Ovary (tissue), 9 donors: ENCODE results near the gene LPIN2. TPM values are rescaled to one million over a fixed set of nuclear protein-coding genes. Genes with fewer than 3 reads are reported as not detected.

Experiments
- DNase-seq, 5 donors: peaks; one replicate each; pipeline ENCODE4 v3.0.0-alpha.2; 2019 to 2020
- H3K27ac ChIP-seq, 2 donors: fragments of 200-600 bp; one replicate each; pipeline versions ENCODE4 v1.5.1 to v1.8.0; 2019 to 2022
- H3K27me3 ChIP-seq: fragments of 200-600 bp; one replicate; pipeline ENCODE4 v1.8.0; 2022
- H3K36me3 ChIP-seq: fragments of 200-600 bp; sonication (generic); one replicate; pipeline ENCODE4 v1.5.1; 2019
- H3K4me1 ChIP-seq: one replicate; pipeline ENCODE4 v1.8.1; 2013; ENCODE audit warnings: mild to moderate bottlenecking, moderate library complexity; ENCODE audit not compliant: insufficient read depth
- H3K4me3 ChIP-seq: fragments of 200-600 bp; sonication (generic); one replicate; pipeline ENCODE4 v1.5.1; 2017
- H3K9me3 ChIP-seq, 2 donors: fragments of 200-600 bp in 1 of 2; sonication (generic) in 1 of 2; one replicate each; pipeline versions ENCODE4 v1.5.1 to v1.8.1; 2013 to 2019; ENCODE audit warnings: mild to moderate bottlenecking in 1 of 2, moderate library complexity in 1 of 2
- EP300 ChIP-seq: sonication (generic); formaldehyde crosslinking; IDR thresholded peaks from one replicate; pipeline ENCODE4 v1.6.1; 2017; ENCODE audit warnings: antibody characterized with exemption
- POLR2A ChIP-seq: fragments of 450-650 bp; IDR thresholded peaks from one replicate; pipeline ENCODE4 v1.6.1; 2017; ENCODE audit warnings: antibody characterized with exemption, mild to moderate bottlenecking, moderate library complexity
- WGBS, 3 donors: extraction: QIAGEN DNeasy Blood & Tissue Kit in 1 of 3; methylation state at CpG; one replicate each; pipeline versions ENCODE4 v1.1.5 to v1.1.7; 2013 to 2017; 5-methylcytosine and 5-hydroxymethylcytosine counted together
- intact Hi-C, 4 donors: fragments of 100-400 bp; cut with DNase I; formaldehyde crosslinking; loops; one replicate each; pipeline versions ENCODE4 v1.11.0 to v1.15.1; 2022 to 2023
- polyA plus RNA-seq, 2 donors: library from polyadenylated mRNA; stranded (reverse); fragments of 200-250 nt in 1 of 2; fragments of 350-450 nt in 1 of 2; fragmentation: Illumina TruSeq in 1 of 2; extraction: RNeasy Lipid Tissue Mini Kit (QIAGEN cat#74804) in 1 of 2; gene quantifications; one replicate each; pipeline ENCODE4 v1.2.3, GENCODE V29; 2013 to 2014
- total RNA-seq, 7 donors: library from RNA; depleted of rRNA in 2 of 7; stranded (reverse); fragments of >200 nt in 2 of 7; fragmentation: NEBNext Ultra II Directional in 3 of 7; extraction: Animal tissue kit (Norgen Biotek cat#: 25700) in 3 of 7; gene quantifications; one replicate each; pipeline versions ENCODE4 v1.1.0 to v1.2.4, GENCODE V29; 2016 to 2023
- TF ChIP-seq, protein P1 (sequence below), 3 donors: fragments of 450-650 bp in 2 of 3; fragments of 200-600 bp in 1 of 3; IDR thresholded peaks; one replicate each; pipeline versions ENCODE4 v1.5.1 to v1.8.0; 2016 to 2022; ENCODE audit warnings: antibody characterized with exemption in 3 of 3, mild to moderate bottlenecking in 1 of 3
- donor health status: DM: no; HTN: no; CAD: no; lungs with moderate emphysema.
- donor health status: DM: no; HTN: no; CAD: no.
- donor health status: Bipolar disorder and iron deficiency.
- donor health status: DM: yes; HTN: yes; CAD: no.
- donor health status: DM: no; HTN: no; CAD: no.
- donor health status: DM: yes; HTN: yes; CAD: no.

LPIN2 gene
- total and polyA plus RNA-seq, 9 donors: 13.4 to 44.7 (median 26.4) TPM

DNA sequence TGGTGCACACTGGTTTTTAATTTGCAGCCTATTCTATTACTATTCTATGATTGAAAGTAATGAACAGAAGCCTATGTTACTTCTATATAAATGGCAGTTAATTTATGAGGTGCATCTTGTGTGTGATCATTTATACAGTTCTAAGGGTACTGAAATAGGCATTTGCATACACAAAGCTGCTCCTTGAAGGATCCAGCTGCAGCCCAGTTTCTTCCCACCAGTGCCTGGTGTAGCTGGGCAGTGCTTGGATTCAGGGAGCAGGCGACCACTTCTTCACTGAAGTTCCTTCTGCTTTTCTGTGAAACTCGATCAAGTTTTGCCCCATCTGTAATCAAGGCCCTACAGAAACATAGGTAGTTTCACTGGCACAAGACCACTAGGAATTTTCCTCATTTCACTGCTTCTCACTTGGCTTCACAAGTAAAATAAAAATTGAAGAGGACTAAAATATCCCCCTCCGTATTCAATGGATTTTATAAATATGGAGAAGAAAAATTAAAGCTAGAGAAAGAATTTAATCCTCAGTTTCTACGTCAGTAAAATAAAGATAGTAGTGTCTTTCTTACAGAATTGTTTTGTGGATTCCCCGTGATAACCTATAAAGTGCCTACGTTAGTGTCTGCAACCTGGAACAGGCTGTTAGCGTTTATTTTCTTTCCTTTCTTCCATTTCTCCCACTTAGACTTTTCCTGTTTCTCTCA, 1.7 kb upstream of the LPIN2 start:
- Histone ChIP-seq H3K4me3 (no peak overlapping the region), H3K4me1 (peaks cover 9% of the 10 kb centered on the region), H3K27ac (peak overlapping the region in 1 of 2 donors; percentile 62), H3K36me3 (no peaks in the 10 kb centered on the region), H3K27me3 (no peaks in the 10 kb centered on the region), H3K9me3 (no peaks in the 10 kb centered on the region)
- intact Hi-C loops: loop anchor here in 1 of 4 donors (5.0 kb wide), 1 partner anchor 357 kb away; the partner anchor contains the start of gene SMCHD1
- no peak for DNase-seq
- TF ChIP-seq EP300 (no peak), POLR2A (no peak)
- TF ChIP-seq, protein P1, sequence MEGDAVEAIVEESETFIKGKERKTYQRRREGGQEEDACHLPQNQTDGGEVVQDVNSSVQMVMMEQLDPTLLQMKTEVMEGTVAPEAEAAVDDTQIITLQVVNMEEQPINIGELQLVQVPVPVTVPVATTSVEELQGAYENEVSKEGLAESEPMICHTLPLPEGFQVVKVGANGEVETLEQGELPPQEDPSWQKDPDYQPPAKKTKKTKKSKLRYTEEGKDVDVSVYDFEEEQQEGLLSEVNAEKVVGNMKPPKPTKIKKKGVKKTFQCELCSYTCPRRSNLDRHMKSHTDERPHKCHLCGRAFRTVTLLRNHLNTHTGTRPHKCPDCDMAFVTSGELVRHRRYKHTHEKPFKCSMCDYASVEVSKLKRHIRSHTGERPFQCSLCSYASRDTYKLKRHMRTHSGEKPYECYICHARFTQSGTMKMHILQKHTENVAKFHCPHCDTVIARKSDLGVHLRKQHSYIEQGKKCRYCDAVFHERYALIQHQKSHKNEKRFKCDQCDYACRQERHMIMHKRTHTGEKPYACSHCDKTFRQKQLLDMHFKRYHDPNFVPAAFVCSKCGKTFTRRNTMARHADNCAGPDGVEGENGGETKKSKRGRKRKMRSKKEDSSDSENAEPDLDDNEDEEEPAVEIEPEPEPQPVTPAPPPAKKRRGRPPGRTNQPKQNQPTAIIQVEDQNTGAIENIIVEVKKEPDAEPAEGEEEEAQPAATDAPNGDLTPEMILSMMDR (IDR thresholded peaks at IDR 0.05): no peak
- 7 to 23% (median 14%) methylated on average over 7 of the region's 7 CpGs for WGBS, 3 donors

DNA sequence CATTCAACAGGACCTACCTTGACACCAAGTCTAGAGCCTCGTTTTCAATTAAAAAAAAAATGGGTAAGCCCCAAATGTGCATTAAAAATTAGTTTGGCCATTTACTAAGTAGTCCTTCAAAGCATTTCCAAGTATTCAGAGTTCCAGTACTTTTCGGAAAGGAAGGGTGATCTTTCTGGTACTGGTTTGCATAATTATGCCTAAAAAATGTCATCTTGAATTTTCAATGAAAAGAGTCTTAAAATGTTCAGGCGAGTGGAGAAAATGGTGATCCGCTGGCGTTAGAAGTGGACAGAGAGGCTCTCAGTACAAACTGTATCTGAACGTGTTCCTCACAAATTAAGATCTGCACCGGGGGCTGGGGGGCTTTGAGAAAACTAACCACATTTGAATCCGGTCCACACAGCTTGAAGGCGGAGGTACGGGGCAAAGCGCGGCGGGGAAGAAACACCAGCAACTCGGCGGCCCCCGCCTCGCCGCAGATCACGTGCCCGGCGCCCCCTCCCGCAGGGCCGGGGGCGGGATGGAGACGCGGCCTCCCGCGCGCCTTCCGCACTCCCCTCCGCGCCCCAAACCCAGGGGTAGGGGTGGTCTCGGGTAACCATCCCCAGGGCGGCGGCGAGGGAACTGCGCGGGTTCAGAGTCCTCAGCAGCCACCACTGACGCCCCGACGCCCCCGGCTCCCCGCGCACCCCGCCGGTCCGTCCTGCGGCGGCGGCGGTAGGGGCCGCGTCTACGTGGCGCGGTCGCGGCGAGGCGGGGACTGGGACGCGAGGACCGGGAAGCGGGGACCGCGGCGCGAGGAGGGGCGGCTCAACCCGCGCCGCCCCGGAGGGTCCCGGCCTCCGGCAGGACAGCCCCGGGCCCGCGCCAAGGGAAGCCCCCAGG, 564 bp downstream of the LPIN2 start:
- no peaks in the 10 kb centered on the region for H3K9me3 ChIP-seq
- H3K36me3 ChIP-seq: no peaks in the 10 kb centered on the region
- DNase-seq: peak; percentile 56 to 77 (median 71)
- 1% methylated on average over 52 to 78 of the region's 78 CpGs for WGBS, 3 donors
- peak overlapping the region; percentile 79 for H3K4me3 ChIP-seq
- H3K27me3 ChIP-seq: no peaks in the 10 kb centered on the region
- peaks cover 11% of the 10 kb centered on the region for H3K4me1 ChIP-seq
- TF ChIP-seq POLR2A (no peak), EP300 (no peak)
- TF ChIP-seq, protein P1 (IDR thresholded peaks at IDR 0.05): no peak
- intact Hi-C loops: loop anchor here in 2 of 4 donors (2.0 to 5.0 kb wide), 2 partner anchors 14 to 355 kb away; partner anchors contain the start of gene SMCHD1 (in 1 of the 2)
- H3K27ac ChIP-seq: peak overlapping the region; percentile 90 to 98

DNA sequence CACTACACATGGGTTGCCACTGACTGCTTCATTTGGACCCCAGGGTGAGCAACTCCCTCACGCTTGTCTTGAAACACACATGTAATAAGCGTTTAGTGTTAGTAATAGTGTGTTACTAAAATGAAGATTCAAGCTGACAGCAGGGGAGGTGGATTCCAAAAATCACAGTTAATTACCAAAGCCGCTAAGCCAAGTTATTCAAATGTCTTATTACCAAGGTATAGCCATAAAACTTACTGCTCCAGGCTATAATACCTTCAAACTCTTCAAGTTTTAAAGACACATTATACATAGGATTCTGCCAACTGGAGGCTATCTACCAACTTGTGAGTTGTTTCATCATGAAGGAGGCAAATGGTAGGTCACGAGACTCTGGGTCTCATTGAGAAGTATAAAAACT, 2.9 kb downstream of the LPIN2 start:
- 78 to 93% (median 81%) methylated on average over 4 of the region's 4 CpGs for WGBS, 3 donors
- peaks cover 8% of the 10 kb centered on the region for H3K4me1 ChIP-seq

DNA sequence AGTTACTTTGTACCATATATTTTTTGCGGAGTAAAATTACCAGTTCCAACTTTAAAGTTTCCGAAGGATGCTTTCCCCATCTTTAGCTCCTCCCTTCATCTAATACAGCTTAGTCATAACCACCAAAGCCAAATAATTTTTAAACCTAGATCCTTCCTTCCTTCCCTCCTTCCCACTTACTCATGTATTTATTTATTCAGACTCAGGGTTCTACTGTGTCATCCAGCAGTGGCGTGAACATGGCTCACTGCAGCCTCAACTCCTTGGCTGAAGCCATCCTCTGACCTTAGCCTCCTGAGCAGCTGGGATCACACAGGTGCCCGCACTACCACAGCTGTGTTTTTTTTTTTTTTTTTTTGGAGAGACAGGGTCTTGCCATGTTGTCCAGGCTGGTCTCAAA, 4.4 kb downstream of the LPIN2 start:
- intact Hi-C loops: no loop called here

More for the DNA sequence above, 2.9 kb downstream of the LPIN2 start:
- Histone ChIP-seq H3K4me3 (no peak overlapping the region), H3K27me3 (no peaks in the 10 kb centered on the region), H3K9me3 (no peaks in the 10 kb centered on the region), H3K36me3 (no peaks in the 10 kb centered on the region), H3K27ac (no peak overlapping the region)
- TF ChIP-seq EP300: no peak
- no peak for TF ChIP-seq POLR2A
- TF ChIP-seq, protein P1 (IDR thresholded peaks at IDR 0.05): no peak
- intact Hi-C loops: loop anchor here in 1 of 4 donors (5.0 kb wide), 1 partner anchor 353 kb away; the partner anchor contains the start of gene SMCHD1
- DNase-seq: no peak

More for the DNA sequence above, 4.4 kb downstream of the LPIN2 start:
- H3K36me3 ChIP-seq: no peaks in the 10 kb centered on the region
- 60 to 68% (median 65%) methylated on average over 4 of the region's 4 CpGs for WGBS, 3 donors
- H3K4me3 ChIP-seq: no peak overlapping the region
- no peak overlapping the region for H3K27ac ChIP-seq
- no peaks in the 10 kb centered on the region for H3K9me3 ChIP-seq
- peaks cover 7% of the 10 kb centered on the region for H3K4me1 ChIP-seq
- H3K27me3 ChIP-seq: no peaks in the 10 kb centered on the region
- no peak for DNase-seq
- no peak for TF ChIP-seq EP300
- TF ChIP-seq, protein P1 (IDR thresholded peaks at IDR 0.05): no peak
- no peak for TF ChIP-seq POLR2A
